GM23338 (cell line): Measurements from ENCODE around the gene ZC3H7A. TPM values are rescaled to one million over a fixed set of nuclear protein-coding genes. Genes with fewer than 3 reads are reported as not detected.

Experiments used
- ATAC-seq: fragments of 200-7000 bp; cut with Tn5 transposase; 3 replicates; pipeline ENCODE4 v1.9.1; 2020
- DNase-seq: peaks from one replicate; pipeline ENCODE4 v3.0.0-alpha.2; 2015; ENCODE audit warnings: low spot score
- H2AFZ ChIP-seq: fragments of 200-600 bp; sonication (generic); 2 replicates; pipeline ENCODE4 v1.8.0; 2016; ENCODE audit warnings: antibody characterized with exemption, mild to moderate bottlenecking, moderate library complexity
- H3F3A ChIP-seq: fragments of 200-600 bp; sonication (generic); replicated peaks from 2 replicates; pipeline ENCODE4 v1.8.0; 2017; ENCODE audit warnings: antibody characterized with exemption, mixed run types, low read depth
- H3K27ac ChIP-seq: fragments of 200-600 bp; sonication (generic); 2 replicates; pipeline ENCODE4 v1.6.1; 2016; ENCODE audit warnings: low read depth
- H3K27me3 ChIP-seq: fragments of 200-600 bp; sonication (generic); 2 replicates; pipeline ENCODE4 v1.8.0; 2016; ENCODE audit warnings: mild to moderate bottlenecking, mixed run types, moderate library complexity; ENCODE audit not compliant: insufficient read depth
- H3K36me3 ChIP-seq: fragments of 200-600 bp; sonication (generic); 2 replicates; pipeline ENCODE4 v1.8.0; 2016; ENCODE audit warnings: mild to moderate bottlenecking; ENCODE audit not compliant: insufficient read depth
- H3K4me1 ChIP-seq: fragments of 200-600 bp; sonication (generic); 2 replicates; pipeline ENCODE4 v1.8.0; 2016; ENCODE audit warnings: mild to moderate bottlenecking, moderate library complexity; ENCODE audit not compliant: insufficient read depth
- H3K4me2 ChIP-seq: fragments of 200-600 bp; sonication (generic); 2 replicates; pipeline ENCODE4 v1.7.1; 2017; ENCODE audit warnings: mixed run types
- H3K4me3 ChIP-seq: fragments of 200-600 bp; sonication (generic); 2 replicates; pipeline ENCODE4 v1.6.1; 2016; ENCODE audit warnings: mixed run types
- H3K79me2 ChIP-seq: fragments of 200-600 bp; sonication (generic); replicated peaks from 2 replicates; pipeline ENCODE4 v1.8.0; 2017; ENCODE audit warnings: mild to moderate bottlenecking; ENCODE audit not compliant: insufficient read depth
- H3K9me2 ChIP-seq: fragments of 200-600 bp; sonication (generic); 2 replicates; pipeline ENCODE4 v1.8.0; 2017; ENCODE audit not compliant: insufficient read depth
- H4K20me1 ChIP-seq: fragments of 200-600 bp; sonication (generic); replicated peaks from 2 replicates; pipeline ENCODE4 v1.8.0; 2017; ENCODE audit warnings: mild to moderate bottlenecking; ENCODE audit not compliant: insufficient read depth
- H3K27ac Mint-ChIP-seq: 2 replicates; pipeline ENCODE4 v1.8.0; 2020; ENCODE audit warnings: inconsistent platforms, mild to moderate bottlenecking, moderate library complexity, mixed read lengths
- H3K27me3 Mint-ChIP-seq: 3 replicates; pipeline ENCODE4 v1.8.0; 2022; ENCODE audit warnings: low read depth, mild to moderate bottlenecking, moderate library complexity, mixed read lengths, inconsistent platforms; ENCODE audit not compliant: insufficient read depth, poor library complexity
- H3K36me3 Mint-ChIP-seq: 3 replicates; pipeline ENCODE4 v1.8.0; 2021; ENCODE audit warnings: low read depth, mild to moderate bottlenecking, inconsistent platforms, moderate library complexity, mixed read lengths
- H3K4me1 Mint-ChIP-seq: 3 replicates; pipeline ENCODE4 v1.8.0; 2020; ENCODE audit warnings: mild to moderate bottlenecking, inconsistent platforms, mixed read lengths
- H3K4me3 Mint-ChIP-seq: 3 replicates; pipeline ENCODE4 v1.8.0; 2021; ENCODE audit warnings: moderate library complexity, mild to moderate bottlenecking, inconsistent platforms, mixed read lengths
- H3K9me3 Mint-ChIP-seq: 3 replicates; pipeline ENCODE4 v1.8.0; 2020; ENCODE audit warnings: moderate library complexity, mild to moderate bottlenecking, inconsistent platforms, mixed read lengths
- CREB1 ChIP-seq: fragments of 250-450 bp; sonication (Bioruptor Pico); IDR thresholded peaks from 2 replicates; pipeline ENCODE4 v1.5.0; 2020; ENCODE audit warnings: low read depth, mild to moderate bottlenecking, moderate library complexity
- EZH2 ChIP-seq: fragments of 200-600 bp; sonication (generic); IDR thresholded peaks from one replicate; pipeline ENCODE4 v1.8.0; 2017; ENCODE audit warnings: antibody characterized with exemption, mild to moderate bottlenecking, low read depth; ENCODE audit not compliant: unreplicated experiment
- NANOG ChIP-seq: IDR thresholded peaks from 2 replicates; pipeline ENCODE4 v1.6.1; 2016; ENCODE audit warnings: antibody characterized with exemption, borderline replicate concordance
- POLR2AphosphoS5 ChIP-seq: IDR thresholded peaks from 2 replicates; pipeline ENCODE4 v1.6.1; 2016; ENCODE audit warnings: antibody characterized with exemption, low read depth
- REST ChIP-seq: IDR thresholded peaks from one replicate; pipeline ENCODE4 v1.6.1; 2018; ENCODE audit warnings: antibody characterized with exemption; ENCODE audit not compliant: unreplicated experiment
- ZNF114 ChIP-seq: fragments of 250-450 bp; sonication (Bioruptor Pico); IDR thresholded peaks from 2 replicates; pipeline ENCODE4 v1.5.0; 2020; ENCODE audit warnings: mild to moderate bottlenecking, moderate library complexity
- ZNF331 ChIP-seq: fragments of 250-450 bp; sonication (Bioruptor Pico); IDR thresholded peaks from 2 replicates; pipeline ENCODE4 v1.5.0; 2020; ENCODE audit warnings: low read depth, mild to moderate bottlenecking, moderate library complexity
- polyA plus RNA-seq: library from polyadenylated mRNA; unstranded; fragments of >200 nt; fragmentation: Nextera tagmentation; extraction: Ambion mirVana; gene quantifications from 2 replicates; pipeline ENCODE4 v1.2.1, GENCODE V29; 2016
- total RNA-seq: library from RNA; depleted of rRNA; stranded (reverse); fragments of >200 nt; shearing (Covaris generic); gene quantifications from 2 replicates; pipeline ENCODE4 v1.2.3, GENCODE V29; 2014

The ZC3H7A gene
- total and polyA plus RNA-seq, 2 experiments from 2014 or later: 32.7 to 42.2 TPM

- no peaks in the 10 kb centered on the region for H3K9me3 Mint-ChIP-seq
- Histone ChIP-seq H3F3A (peaks cover 11% of the 10 kb centered on the region; the same call in 1 of the 2 replicates), H3K27me3 (no peaks in the 10 kb centered on the region), H3K4me3 (peak within 1 kb of the TSS; percentile 87), H4K20me1 (peaks cover 27% of the 10 kb centered on the region), H3K9me2 (no peaks in the 10 kb centered on the region), H3K79me2 (peaks cover 41% of the 10 kb centered on the region), H3K27ac (peak within 1 kb of the TSS; percentile 72), H3K36me3 (no peaks in the 10 kb centered on the region), H3K4me1 (peaks cover 9% of the 10 kb centered on the region; the same call in 1 of the 2 replicates), H3K4me2 (peak within 1 kb of the TSS; percentile 98), H2AFZ (peak within 1 kb of the TSS; percentile 99)
- DNase-seq: peak; percentile 98
- peaks cover 19% of the 10 kb centered on the region for H3K4me1 Mint-ChIP-seq
- no peaks in the 10 kb centered on the region for H3K36me3 Mint-ChIP-seq
- peaks cover 16% of the 10 kb centered on the region for H3K27me3 Mint-ChIP-seq
- H3K27ac Mint-ChIP-seq: peak within 1 kb of the TSS; percentile 95
- ATAC-seq: peak; percentile 90
- TF ChIP-seq CREB1 (CRISPR knock-in tag) (peak; percentile 81), POLR2AphosphoS5 (peak; percentile 92), ZNF331 (no peak)
- H3K4me3 Mint-ChIP-seq: peak within 1 kb of the TSS; percentile 93
Measured at GRCh38 chr16:11742536-11743307, 54.3 kb downstream of the ZC3H7A start, which contains the start of gene TXNDC11. Gene TXNDC11 (minus strand): TSS chr16:11742857. CDS start chr16:11742730, 127 bp downstream.

GRCh38 chr16:11742093-11742535 lies 54.9 kb downstream of the ZC3H7A start:
- Mint-ChIP-seq H3K36me3 (no peaks in the 10 kb centered on the region), H3K4me1 (peaks cover 19% of the 10 kb centered on the region), H3K4me3 (peak overlapping the region; percentile 93), H3K9me3 (no peaks in the 10 kb centered on the region), H3K27me3 (peaks cover 14% of the 10 kb centered on the region), H3K27ac (peak overlapping the region; percentile 78; the same call in 1 of the 2 replicates)
- Histone ChIP-seq H3K27ac (peak overlapping the region; percentile 72), H3K4me2 (peak overlapping the region; percentile 98), H3K36me3 (no peaks in the 10 kb centered on the region), H3F3A (peaks cover 11% of the 10 kb centered on the region; the same call in 1 of the 2 replicates), H2AFZ (peak overlapping the region; percentile 66), H4K20me1 (peaks cover 27% of the 10 kb centered on the region), H3K79me2 (peaks cover 44% of the 10 kb centered on the region), H3K4me3 (peak overlapping the region; percentile 87), H3K9me2 (no peaks in the 10 kb centered on the region), H3K4me1 (peaks cover 9% of the 10 kb centered on the region; the same call in 1 of the 2 replicates), H3K27me3 (no peaks in the 10 kb centered on the region)
- ATAC-seq: peak; percentile 63
- no peak for TF ChIP-seq NANOG
- TF ChIP-seq EZH2: no peak
- TF ChIP-seq POLR2AphosphoS5: no peak
- no peak for TF ChIP-seq ZNF114
- TF ChIP-seq REST: no peak
- no peak for TF ChIP-seq ZNF331
- DNase-seq: no peak
